HG03432 (cell line): Measurements from ENCODE around the gene DCAF10.
"Not testable (repeated sequence)": the region's sequence is repeated elsewhere in the genome, so short reads cannot be mapped to it uniquely, and the experiment has no call there.

ENCODE experiments used
- ATAC-seq: cut with Tn5 transposase; IDR thresholded peaks from one replicate; pipeline ENCODE4 v1.9.1; 2021; ENCODE audit warnings: mild to moderate bottlenecking, moderate library complexity; ENCODE audit not compliant: unreplicated experiment

The DCAF10 gene

DNA sequence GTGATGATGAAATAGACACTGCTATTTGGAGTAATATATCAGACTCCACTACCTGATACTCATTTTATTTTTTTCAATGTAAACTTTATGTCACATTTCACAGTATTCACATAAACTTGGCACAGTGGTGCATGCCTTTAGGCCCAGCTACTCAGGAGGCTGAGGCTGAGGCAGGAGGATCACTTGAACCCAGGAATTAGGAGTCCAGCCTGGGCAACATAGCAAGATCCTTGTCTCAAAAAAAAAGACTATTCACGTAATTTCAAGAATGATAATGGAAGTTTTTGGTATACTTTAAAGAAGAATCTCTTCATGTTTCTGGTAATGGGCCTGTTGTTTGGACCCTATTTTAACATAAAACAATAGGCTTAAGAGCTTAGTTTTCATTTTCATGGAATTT lies 56.0 kb downstream of the DCAF10 start:
- ATAC-seq = no peak

DNA sequence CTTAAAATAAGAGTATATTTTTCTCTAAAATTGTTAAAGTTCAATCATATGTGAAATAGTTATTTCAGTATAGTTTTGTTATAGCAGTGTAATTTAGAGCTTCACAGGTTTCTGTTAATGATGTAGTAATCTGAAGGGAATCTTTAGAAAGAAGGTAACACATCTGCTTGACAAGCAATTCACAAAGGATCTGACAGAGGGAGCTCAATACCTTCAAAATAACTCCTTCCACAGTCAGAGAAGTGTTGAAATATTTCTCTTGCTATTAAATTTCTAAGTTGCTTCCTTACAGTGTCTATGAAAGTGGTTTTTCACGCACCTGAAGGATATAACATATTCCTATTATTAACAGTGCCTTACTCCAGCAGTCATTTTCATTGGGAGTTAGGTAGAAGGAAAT lies 58.4 kb downstream of the DCAF10 start:
- no peak for ATAC-seq

DNA sequence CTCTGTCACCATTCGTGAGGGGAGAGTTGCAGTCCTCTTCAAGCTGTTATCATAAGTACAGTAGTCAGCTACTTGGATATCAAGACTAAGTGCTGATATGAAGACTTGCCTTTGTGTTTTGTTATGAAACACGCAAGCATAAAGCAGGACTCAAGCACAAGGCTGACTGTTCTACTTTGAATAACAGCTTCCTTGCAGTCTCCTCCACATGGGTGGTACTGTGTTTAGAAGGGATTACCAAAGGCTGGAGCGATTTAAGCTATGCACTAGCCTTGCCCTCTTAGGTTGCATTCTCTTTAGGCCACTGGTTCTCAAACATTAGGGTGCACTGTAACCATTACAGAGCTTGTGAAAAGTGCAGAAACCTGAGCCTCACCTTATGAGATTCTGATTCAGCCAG lies 61.9 kb downstream of the DCAF10 start:
- ATAC-seq = no peak

DNA sequence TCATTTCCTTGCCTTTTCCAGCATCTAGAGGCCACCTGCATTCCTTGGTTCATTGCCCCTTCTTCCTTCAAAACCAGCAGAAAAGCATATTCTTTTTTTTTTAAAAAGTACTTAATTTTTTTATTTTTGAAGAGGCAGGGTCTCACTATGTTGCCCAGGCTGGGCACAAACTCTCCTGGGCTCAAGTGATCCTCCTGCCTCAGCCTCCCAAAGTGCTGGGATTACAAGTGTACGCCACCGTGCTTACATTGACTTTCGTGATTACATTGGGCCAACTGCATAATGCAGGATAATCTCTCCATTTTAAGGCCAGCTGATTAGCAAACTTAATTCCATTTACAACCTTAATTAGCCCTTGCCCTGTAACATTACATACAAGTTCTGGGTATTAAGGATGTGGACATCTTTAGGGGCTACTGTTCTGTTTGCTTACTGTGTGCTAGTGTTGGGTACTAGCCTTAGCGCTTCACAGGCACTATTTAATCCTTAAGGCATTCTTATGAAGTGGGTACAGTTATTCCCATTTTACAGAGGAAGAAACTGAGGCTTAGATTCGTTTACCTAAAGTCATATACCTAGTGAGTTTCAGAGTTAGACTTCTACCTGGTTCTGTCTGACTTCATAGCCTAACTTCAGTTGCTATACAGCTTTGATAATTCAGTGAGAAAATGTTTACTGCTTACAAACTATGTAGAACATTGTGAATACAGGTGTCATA lies 69.6 kb downstream of the DCAF10 start:
- ATAC-seq = no peak

DNA sequence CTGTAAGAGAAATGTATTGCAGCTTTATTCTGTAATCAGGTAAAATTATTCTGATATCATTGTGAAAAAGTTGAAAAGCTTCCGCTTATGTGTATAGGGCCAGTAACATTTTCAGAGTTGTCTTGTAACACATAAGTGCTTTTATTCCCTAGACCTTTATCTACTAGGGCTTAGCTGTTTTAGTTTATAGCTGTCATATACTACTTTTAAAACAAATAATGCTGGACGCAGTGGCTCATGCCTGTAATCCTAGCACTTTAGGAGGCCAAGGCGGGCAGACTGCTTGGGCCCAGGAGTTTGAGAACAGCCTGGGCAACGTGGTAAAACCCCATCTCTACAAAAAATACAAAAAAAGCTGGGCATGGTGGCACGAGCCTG lies 70.2 kb downstream of the DCAF10 start:
- ATAC-seq = no peak

DNA sequence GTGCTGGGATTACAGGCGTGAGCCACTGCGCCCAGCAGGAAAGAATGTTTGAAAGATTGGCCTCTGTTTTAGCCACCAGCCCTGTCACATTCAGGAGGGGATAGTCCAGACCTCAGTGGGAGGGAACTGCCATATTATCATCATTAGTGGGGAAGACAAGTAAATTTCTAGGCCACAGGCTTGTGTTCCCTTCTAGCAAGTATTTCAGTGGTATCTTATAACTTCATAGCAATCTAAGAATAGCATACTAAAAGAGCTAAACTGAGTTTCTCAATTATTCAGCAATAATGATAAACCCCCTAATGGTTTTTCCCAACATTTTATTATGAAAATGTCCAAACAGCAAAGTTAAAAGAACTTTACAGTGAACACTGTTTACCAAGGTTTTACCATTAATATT lies 73.4 kb downstream of the DCAF10 start:
- ATAC-seq = no peak

DNA sequence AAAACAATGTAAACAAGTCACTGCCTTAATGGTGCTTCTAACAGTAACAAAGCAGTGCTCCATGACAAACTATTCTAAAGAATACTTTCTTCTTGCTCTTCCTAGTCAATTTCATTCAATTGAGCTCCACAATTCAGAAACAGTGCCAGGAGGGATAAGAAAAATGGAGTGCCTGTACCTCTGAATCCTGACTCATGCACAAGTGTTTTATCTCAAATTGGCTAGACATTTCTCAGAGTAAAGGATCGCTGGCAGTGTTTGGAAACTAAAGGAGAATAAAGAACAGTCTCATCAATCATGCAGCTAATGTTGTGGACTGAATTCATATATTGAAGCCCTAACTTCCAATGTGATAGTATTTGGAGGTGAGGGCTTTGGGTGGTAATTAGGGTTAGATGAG lies 75.8 kb downstream of the DCAF10 start:
- ATAC-seq = no peak

DNA sequence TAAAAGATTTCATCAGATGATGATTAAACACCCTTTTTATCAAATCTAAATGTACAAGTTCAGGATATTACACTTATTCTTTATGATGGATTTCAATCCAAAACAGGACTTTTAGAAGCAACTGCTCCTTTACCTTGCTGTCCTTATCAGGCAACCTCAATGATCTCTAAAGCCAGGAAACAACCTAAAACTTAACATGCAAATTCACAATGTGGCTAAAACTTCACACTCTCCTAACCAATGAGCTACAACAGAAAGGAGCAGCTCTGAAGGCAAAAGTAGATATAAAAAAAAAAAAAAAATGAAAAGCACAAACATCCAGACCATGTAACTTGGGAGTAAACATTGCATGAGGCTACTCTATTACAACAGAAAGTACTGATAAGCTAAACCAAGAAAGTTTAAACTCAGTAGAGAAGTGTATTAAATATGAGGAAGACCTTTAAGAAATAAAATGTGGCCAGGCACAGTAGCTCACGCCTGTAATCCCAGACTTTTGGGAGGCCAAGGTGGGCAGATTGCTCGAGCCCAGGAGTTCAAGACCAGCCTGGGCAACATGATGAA lies 80.4 kb downstream of the DCAF10 start:
- ATAC-seq = no peak

DNA sequence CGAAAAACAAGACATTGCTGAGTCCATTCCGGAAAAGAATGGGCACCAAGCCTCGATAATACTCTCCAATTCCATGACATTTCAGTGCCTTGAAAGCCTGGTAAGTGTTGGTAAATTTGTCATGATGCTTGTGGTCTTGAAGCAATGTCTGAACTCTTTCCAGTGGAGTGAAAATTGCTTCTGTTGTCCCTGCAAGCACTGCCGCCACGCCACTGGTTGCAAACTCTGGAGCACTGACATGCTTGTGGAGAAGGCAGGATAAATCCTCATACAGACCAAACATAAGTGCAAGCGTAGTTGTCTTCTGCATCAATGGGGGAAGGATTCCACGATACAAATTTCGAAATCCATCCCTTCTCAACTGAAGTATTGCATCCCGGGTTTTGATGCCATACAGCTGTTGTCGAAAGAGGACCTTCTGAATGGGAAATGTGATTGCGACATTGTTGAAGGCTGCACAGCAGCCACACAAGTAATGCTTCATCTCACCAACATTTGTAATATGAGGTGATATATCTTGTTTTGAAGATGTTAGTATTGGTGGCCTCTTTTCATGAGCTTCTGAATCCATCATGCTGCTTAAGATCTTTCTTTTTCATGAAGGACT lies 87.5 kb downstream of the DCAF10 start:
- not testable (repeated sequence) for ATAC-seq

DNA sequence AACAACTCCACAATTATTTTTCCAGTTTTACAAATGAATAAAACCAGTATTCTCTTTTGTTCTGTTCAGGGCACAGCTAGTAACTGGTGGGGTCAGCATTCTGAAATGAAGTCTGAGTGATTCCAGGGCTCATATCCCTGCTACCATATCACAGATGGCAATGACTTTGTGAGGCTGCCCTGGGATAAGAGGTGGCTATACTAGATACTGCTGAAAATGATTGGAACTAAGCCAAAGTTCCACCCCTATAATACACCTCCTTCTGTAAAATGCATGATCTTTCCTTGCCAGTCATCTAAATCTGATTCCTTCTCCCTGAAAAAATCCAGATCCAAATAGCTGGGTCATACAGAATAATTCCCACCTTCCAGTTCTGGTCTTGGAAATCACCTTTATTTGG lies 88.9 kb downstream of the DCAF10 start:
- ATAC-seq = no peak

DNA sequence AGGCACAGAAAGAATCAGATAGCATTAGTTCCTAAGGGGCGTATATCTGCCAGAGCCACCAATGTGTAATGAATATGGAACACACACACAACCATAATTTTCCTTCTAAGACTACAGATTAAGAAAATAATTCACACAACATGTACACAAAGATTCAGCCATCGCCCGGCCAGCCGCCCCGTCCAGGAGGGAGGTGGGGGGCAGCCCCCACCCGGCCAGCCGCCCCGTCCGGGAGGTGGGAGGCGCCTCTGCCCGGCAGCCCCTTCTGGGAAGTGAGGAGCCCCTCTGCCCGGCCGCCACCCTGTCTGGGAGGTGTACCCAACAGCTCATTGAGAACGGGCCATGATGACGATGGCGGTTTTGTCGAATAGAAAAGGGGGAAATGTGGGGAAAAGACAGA lies 90.4 kb downstream of the DCAF10 start:
- ATAC-seq = not testable (repeated sequence)

DNA sequence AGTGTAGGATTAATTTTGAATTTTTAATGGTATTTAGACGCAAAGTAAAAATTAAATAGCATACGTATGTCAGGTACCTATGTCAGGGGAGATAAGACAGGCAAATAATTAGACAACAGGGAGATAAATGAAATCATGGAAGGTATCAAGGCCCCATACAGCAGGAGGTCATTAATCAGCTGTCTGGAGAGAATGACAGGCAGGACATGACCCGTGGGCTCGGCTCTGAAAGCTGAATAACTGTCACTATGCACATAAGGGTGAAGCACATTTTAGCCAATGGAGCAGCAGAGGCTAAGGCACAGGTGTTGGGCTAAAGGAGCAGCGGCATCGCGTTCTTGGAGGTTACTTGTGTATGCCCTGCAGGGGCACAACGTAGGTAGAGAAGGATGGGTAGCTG lies 91.5 kb downstream of the DCAF10 start:
- no peak for ATAC-seq

DNA sequence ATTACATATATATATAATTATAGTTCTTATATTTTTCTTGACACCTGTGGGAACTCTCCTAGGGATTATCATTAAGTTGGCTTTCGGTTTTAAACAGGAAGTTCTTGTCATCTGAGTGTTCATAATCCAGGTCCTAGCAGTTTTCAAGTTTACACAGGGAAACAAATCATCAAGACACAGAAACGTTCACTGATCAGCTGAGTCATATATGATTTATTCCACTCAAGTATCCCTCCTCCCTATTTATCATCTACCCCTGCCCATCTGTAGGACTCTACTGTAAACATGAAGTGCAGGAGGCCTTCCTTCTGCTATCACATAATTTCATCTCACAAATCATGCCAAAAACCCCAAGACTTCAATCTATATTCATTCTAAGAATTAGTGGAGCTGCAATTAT lies 97.1 kb downstream of the DCAF10 start:
- ATAC-seq = no peak

DNA sequence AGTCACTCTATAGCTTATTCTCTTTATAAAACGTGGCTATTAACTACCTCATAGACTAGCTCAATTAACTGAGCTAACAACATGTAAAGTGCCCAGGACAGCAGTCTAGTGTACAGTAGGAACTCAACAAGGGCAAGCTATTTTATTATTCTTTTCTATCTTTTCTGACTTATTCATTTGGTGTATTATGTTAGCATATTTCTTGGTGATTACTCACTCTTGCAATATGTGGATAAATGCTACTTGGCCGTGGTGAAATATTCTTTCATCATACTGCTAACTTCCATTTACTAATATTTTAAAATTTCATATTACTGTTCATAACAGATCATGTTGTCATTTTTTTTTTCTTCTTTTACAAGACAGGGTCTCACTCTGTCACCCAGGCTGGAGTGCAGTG lies 98.4 kb downstream of the DCAF10 start:
- no peak for ATAC-seq

DNA sequence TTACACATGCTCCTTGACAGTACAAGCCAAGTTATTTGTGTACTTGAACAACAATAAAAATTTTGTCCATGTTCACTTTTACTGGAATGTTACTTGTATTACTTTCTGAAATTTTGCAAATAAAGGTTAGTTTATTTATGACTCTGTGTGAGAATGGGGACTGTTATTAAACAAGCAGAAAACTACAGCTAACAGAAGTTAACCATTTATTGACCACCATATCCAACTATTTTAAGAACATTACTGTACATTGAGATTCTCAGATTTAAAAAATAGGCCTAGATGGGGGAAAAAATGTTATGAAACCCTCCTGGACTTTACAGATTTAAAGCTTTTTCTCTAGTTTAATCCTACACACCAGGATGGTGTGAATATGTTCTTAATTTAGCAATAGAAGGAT lies 101.5 kb downstream of the DCAF10 start:
- ATAC-seq = no peak

DNA sequence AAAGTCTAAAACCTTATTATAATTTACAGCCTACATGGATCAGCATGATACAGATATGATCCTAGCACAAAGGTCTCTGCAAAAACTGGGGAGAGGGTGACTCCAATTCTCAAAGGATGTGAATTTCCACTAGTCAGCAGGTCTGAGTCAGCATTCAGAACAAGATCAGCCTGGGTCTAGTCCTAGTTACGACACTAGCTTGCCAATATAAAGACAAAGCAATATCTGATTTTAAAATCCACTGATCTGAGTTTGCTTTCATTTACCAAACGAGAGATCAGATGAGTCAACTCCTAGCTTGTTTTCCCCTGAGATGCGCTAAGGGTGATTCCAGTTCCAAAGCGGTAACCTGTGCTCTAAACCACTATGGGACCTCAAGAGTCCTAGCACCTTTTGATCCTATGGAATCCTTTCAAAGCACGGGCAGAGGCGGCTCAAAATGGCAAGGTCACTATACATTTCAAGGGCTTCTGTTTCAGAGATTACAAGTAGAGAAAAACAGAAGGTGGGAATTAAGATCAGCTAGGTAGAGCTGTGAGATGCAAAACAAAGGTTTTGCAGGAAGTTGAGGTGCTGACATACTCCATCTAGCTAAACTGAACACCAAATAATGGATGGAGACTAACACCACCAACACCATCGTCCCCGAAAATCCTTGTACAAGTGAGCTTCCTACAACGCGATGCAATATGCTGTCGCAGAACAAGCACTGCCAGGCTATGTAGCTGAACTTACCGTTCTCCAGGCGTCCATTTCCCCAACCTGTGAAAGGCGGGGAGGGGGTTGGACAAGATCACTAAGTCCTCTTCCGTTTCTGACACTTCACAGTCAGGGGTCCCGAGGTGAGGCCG lies 102.4 kb downstream of the DCAF10 start:
- ATAC-seq = peak; percentile 10

DNA sequence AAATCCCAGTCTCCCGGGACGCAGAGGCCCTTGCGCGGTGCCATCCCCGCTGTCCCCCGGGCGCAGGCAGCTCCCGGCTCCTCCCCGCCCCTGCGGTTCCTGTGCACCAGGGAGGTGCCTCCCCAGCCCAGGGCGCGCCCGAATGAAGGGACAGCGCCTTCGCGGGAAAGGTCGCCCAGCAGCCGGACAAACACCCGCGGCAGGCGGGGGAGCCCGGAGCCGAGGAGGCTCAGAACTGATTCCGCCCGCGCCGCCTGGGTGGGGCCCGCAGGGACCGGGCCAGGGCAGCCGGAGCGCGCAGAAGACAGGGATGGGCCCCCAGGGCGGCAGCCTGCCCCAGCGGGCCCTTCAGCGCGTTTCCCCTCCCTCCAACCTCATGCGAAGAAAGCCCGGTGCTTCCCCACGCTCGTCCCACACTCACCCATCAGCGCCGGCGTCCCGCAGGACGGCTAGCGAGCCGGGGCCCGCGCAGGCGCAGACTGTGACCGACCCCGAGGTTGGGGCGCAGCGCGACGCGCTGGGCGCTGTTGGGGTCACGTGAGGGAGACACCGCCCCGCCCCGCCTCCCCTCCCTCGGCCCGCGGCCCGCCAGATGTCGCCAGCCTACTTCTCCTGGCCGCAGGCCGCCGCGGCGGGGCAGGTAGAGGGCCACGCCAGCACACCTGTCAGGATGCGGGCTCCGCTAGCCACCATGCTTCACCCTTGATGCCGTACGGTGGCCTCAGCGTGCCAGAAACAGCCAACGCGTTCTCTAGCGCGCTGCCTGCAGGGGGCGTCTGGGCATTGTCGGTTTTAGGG lies 103.2 kb downstream of the DCAF10 start, which contains the start of gene SLC25A51:
SLC25A51 (minus strand) TSS at position 481 of the 798 bp plus-strand sequence. CDS start 15,577 bp downstream, outside the sequence.
- peak; percentile 87 for ATAC-seq

DNA sequence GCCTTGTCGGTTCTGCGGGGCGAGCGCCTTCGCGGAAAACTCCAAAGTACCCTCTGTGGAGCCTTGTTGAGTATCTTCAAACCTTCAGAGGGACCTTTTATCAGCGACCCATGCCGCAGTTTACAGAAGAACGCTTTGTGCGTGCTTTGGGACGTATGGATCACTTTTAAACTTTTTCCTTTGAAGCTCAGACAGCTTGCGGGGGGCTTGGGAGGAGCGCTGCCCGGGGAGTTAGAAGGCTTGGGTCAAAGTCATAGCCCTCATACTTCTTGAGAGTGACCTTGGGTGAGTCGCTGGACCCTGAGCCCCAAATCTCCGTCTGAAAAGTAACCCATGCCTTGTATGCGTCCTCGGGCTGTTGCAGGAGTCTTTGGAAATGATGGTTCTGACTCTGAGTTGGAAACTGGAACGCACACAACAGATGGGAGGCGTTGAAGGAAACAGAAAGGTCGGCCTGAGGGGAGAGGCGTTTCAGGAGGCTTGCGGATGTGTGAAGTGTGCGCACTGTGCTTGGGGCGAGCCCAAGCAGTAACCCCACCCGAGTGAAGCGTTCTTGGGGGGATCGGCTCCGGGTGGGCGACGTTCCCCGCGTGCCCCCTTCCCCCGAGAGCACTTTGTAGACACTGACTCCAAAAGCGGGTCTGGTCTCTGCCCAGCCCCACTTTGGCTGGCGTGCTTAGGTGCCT lies 104.0 kb downstream of the DCAF10 start:
- ATAC-seq = no peak

DNA sequence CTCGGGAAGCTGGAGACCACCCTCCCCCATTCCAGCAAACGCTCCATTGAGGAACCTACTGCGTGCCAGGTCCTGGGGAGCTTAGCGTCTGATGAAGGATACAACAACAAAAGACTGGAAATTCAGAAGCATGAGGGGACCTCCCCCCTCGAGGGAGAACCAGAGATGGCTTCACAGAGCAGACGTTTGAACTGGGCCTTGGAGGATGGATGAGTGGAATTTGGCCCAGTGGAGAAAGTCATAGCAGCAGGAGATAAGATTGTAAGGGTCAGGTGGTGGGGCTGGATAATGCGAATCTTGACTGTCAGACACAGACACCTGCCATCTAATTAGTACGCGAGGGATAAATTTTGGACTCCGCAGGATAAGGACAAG lies 104.5 kb downstream of the DCAF10 start:
- no peak for ATAC-seq

DNA sequence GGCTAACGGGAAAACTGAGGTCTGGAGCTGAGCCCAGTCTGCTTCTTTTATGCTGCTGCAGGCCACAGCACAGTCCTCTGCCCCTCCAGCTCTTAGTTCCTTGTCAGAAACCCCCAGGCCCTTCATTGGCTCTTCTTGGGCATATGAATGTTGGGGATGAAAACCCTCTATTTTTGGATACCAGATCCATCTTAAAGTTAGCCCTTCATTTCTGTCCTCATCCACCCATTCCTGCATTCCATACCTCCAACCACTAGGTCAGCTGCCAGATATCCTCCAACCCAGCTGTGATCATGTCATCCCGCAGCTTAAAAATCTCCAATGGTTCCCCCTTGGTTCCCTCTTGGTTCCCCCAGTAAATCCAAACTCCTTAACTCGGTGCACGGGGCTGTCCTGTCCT lies 105.2 kb downstream of the DCAF10 start:
- no peak for ATAC-seq
